Measurements from ENCODE around the gene TNRC6A. TPM values are rescaled to one million over a fixed set of nuclear protein-coding genes. Genes with fewer than 3 reads are reported as not detected.
A peak's percentile ranks its signal among the peaks of the same experiment; 100 is the strongest.
"Not testable (repeated sequence)": the region's sequence is repeated elsewhere in the genome, so short reads cannot be mapped to it uniquely, and the experiment has no call there.

TNRC6A gene
- total RNA-seq, 2 donors from 2014 or later, result 41.2 to 50.5 TPM

GRCh38 chr16:24742610-24743009 lies 13.2 kb downstream of the TNRC6A start:
- not testable (repeated sequence) for ATAC-seq; DNase-seq (ENCODE audit: low spot score in 2 of 2); H3K9me3 Mint-ChIP-seq
- Mint-ChIP-seq H3K36me3 (peaks cover 0 to 29% of the 10 kb centered on the region in 2 donors), H3K27ac (peak overlapping the region in 1 of 2 donors; percentile 59)

DNA sequence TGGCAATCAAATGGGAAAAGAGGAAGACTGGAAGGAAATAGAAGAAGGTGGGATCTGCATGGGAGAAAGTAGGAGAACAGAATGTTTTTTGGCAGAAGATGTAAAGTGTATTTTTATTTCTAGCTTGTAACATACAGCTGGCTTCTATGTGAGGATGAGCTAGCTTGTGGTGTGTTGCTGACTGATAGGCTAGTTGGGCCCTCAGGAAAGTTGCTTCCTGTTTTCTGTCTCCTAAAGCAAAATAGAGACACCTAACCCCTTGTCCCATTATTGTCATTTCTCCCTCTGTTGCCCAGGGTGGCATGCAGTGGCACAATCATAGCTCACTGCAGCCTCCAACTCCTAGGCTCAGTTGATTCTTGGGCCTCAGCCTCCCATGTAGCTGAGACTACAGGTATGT lies 15.9 kb downstream of the TNRC6A start:
- no peak for DNase-seq (ENCODE audit: low spot score in 2 of 2)
- no peak overlapping the region for H3K27ac Mint-ChIP-seq
- no peak for ATAC-seq
- H3K9me3 Mint-ChIP-seq, result no peaks in the 10 kb centered on the region
- peaks cover 0 to 25% of the 10 kb centered on the region in 2 donors for H3K36me3 Mint-ChIP-seq

DNA sequence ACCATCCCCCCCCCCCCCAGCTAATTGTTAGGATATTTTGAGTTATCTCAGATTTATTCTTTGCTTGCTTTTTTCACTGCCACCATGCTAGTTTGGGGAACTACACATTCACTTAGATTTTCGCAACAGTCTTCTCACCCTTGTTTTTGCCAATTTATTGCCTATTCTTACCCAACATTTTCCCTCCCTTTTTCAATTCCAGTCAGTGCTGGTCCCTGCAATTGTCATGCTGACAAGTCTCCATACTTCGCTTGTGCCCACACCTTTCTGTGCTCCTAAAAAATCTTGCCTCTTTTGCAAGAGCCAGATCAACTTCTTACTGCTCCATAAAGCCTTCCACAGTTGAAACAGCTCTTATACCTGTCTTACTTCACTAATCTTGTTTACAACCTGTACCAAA lies 16.3 kb downstream of the TNRC6A start:
- Mint-ChIP-seq H3K36me3 (peaks cover 0 to 21% of the 10 kb centered on the region in 2 donors), H3K27ac (no peak overlapping the region), H3K9me3 (no peaks in the 10 kb centered on the region)
- ATAC-seq, result no peak
- no peak for DNase-seq (ENCODE audit: low spot score in 2 of 2)

DNA sequence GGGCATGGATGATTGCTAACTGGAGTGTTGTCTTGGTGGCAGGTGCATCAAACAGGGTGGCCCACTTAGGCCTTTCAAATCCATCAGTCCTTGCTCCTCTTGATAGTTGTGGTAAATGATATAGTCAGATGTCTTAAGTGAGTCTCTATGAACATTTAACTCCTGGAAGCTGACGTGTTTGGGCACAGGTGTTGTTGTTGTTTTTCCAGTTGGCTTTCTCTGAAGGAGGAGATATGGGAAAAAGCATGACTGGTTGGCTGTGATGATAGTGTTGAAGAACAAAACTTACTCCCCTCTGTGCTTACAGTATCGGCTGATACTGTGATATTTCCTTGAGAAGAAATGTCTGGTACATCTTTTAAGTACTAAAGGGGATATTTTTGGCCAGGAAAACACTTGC lies 18.0 kb downstream of the TNRC6A start:
- Mint-ChIP-seq H3K27ac (peak overlapping the region; percentile 13 to 83), H3K36me3 (peaks cover 0 to 11% of the 10 kb centered on the region in 2 donors), H3K9me3 (no peaks in the 10 kb centered on the region)
- DNase-seq (ENCODE audit: low spot score in 2 of 2) (no peak), ATAC-seq (no peak)

- Mint-ChIP-seq H3K27ac (peak overlapping the region in 1 of 2 donors; percentile 13), H3K36me3 (peaks cover 0 to 9% of the 10 kb centered on the region in 2 donors), H3K9me3 (no peaks in the 10 kb centered on the region)
- ATAC-seq (peak; percentile 89 to 93), DNase-seq (ENCODE audit: low spot score in 2 of 2) (no peak)
These were observed 18.8 kb downstream of the TNRC6A start for GRCh38 chr16:24748242-24748641.

GRCh38 chr16:24749310-24749709 lies 19.9 kb downstream of the TNRC6A start:
- no peak for DNase-seq (ENCODE audit: low spot score in 2 of 2)
- H3K9me3 Mint-ChIP-seq, result no peaks in the 10 kb centered on the region
- ATAC-seq, result no peak
- peak overlapping the region; percentile 13 to 52 for H3K27ac Mint-ChIP-seq
- peaks cover 0 to 9% of the 10 kb centered on the region in 2 donors for H3K36me3 Mint-ChIP-seq

DNA sequence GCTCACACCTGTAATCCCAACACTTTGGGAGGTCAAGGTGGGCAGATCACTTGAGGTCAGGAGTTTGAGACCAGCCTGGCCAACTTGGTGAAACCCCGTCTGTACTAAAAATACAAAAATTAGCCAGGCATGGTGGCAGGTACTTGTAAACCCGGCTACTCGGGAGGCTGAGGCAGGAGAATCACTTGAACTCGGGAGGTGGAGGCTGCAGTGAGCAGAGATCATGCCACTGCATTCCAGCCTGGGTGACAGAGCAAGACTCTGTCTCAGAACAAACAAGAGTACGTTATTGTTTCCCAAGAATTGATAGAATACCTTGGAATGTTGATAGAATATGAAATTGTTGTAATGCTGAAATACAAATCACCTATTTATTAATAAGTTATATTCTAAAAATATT lies 20.4 kb downstream of the TNRC6A start:
- not testable (repeated sequence) for ATAC-seq; DNase-seq (ENCODE audit: low spot score in 2 of 2); H3K9me3 Mint-ChIP-seq; H3K36me3 Mint-ChIP-seq; H3K27ac Mint-ChIP-seq

DNA sequence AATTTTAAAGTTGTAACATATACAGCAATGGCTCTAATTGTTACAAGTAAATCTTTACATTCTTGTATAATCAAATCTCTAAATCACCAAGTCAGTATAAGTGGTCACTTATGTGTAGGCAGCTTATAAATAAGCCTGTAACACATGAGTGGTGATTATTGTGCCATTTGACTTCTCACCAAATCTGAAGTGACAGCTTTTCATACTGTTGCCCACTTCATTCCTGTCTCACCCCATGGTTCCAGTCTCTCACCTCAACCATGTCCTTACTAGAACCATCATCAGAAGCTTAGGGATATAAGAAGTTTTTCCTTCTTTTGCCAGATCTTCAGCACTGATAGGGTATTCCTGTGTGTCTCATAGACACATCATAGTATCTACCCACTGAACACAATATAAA lies 23.5 kb downstream of the TNRC6A start:
- ATAC-seq, result peak; percentile 1 to 47
- no peak for DNase-seq (ENCODE audit: low spot score in 2 of 2)
- H3K36me3 Mint-ChIP-seq, result peaks cover 0 to 9% of the 10 kb centered on the region in 2 donors
- H3K9me3 Mint-ChIP-seq, result no peaks in the 10 kb centered on the region
- H3K27ac Mint-ChIP-seq, result peak overlapping the region; percentile 55 to 92

DNA sequence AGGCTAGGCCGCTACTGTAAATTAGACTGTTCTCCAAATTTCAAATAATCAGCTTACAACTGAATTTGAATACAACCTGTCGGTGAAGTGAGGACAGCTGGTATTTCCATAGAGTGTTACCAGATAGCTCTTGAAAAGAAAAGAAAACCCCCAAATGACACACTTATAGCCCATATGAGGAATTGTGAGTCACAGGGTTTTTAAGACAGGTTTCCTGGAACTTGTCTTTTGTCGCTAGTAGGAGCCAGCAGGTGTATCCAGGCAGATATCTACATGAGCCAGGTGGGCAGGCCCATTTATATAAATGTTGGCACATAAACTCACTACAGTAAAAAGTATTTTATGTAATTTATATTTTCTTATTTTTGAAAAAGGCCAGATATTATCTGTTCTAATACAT lies 24.0 kb downstream of the TNRC6A start:
- ATAC-seq (peak; percentile 96), DNase-seq (ENCODE audit: low spot score in 2 of 2) (peak in 1 of 2 donors; percentile 24)
- H3K9me3 Mint-ChIP-seq, result no peaks in the 10 kb centered on the region
- H3K27ac Mint-ChIP-seq, result peak overlapping the region; percentile 55 to 92
- peaks cover 0 to 9% of the 10 kb centered on the region in 2 donors for H3K36me3 Mint-ChIP-seq

GRCh38 chr16:24754543-24754942 lies 25.1 kb downstream of the TNRC6A start:
- no peak for ATAC-seq
- Mint-ChIP-seq H3K36me3 (no peaks in the 10 kb centered on the region), H3K9me3 (no peaks in the 10 kb centered on the region), H3K27ac (peak overlapping the region; percentile 15 to 55)
- DNase-seq (ENCODE audit: low spot score in 2 of 2), result no peak

GRCh38 chr16:24755201-24755874 lies 25.9 kb downstream of the TNRC6A start:
- Mint-ChIP-seq H3K9me3 (no peaks in the 10 kb centered on the region), H3K36me3 (no peaks in the 10 kb centered on the region), H3K27ac (peak overlapping the region in 1 of 2 donors; percentile 55)
- ATAC-seq, result no peak
- no peak for DNase-seq (ENCODE audit: low spot score in 2 of 2)

DNA sequence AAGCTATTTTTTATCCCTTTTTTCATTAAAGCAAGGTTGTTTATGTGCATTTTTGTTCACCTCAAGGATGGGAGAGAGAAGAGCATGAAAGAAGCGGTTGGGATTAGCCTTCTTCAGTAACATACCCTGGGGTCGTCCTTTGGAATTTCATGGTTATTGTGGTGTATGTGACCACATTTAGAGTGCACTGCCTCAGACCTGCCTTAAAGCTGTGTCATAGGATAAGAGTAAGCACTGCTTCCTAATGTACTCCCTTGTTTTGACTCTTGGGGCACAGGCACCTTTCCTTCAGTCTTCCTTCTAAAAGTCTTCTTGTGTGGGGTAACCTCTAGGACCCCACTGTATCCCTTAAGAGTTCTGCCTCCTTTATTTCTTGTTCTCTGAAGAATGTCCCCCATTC lies 28.9 kb downstream of the TNRC6A start:
- no peaks in the 10 kb centered on the region for H3K9me3 Mint-ChIP-seq
- no peak for ATAC-seq
- no peak overlapping the region for H3K27ac Mint-ChIP-seq
- no peak for DNase-seq (ENCODE audit: low spot score in 2 of 2)
- no peaks in the 10 kb centered on the region for H3K36me3 Mint-ChIP-seq

GRCh38 chr16:24759006-24759405 lies 29.6 kb downstream of the TNRC6A start:
- no peaks in the 10 kb centered on the region for H3K9me3 Mint-ChIP-seq
- ATAC-seq, result no peak
- H3K36me3 Mint-ChIP-seq, result no peaks in the 10 kb centered on the region
- no peak overlapping the region for H3K27ac Mint-ChIP-seq
- no peak for DNase-seq (ENCODE audit: low spot score in 2 of 2)

DNA sequence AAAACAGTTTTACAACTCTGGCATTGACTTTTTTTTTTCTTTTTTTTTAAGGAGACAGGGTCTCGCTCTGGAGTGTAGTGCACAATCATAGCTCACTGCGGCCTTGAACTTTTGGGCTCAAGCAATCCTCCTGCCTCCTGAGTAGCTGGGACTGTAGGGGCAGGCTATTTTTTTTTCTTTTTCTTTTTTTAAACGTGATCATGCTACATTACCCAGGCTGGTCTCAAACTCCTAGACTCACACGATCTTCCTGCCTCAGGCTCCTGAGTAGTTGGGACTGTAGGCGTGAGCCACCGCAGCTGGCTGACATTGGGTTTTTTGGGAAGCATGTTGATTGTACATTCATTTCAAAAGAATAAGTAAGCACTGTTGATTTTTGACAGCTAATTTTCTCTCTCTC lies 32.1 kb downstream of the TNRC6A start:
- no peaks in the 10 kb centered on the region for H3K36me3 Mint-ChIP-seq
- no peak for DNase-seq (ENCODE audit: low spot score in 2 of 2)
- H3K9me3 Mint-ChIP-seq, result no peaks in the 10 kb centered on the region
- ATAC-seq, result no peak
- H3K27ac Mint-ChIP-seq, result peak overlapping the region in 1 of 2 donors; percentile 85

DNA sequence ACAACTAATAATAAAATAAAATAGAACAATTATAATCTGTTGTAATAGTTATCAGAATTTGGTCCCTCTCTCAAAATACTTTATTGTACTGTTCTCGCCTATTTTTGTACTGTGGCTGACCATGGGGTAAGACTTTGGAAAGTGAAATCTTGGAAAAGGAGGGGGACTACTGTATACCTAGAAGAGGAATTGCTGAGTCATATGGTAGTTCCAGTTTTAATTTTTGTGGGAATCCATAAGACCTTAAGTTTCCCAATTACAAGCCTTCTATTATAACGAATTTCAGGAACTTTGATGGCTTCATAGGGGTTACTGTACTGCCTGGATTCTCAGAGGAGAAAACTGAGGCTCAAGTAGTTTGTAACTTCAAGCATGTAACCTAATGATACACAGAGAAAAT lies 35.5 kb downstream of the TNRC6A start:
- ATAC-seq (no peak), DNase-seq (ENCODE audit: low spot score in 2 of 2) (no peak)
- H3K27ac Mint-ChIP-seq, result no peak overlapping the region
- no peaks in the 10 kb centered on the region for H3K9me3 Mint-ChIP-seq
- H3K36me3 Mint-ChIP-seq, result no peaks in the 10 kb centered on the region

GRCh38 chr16:24766057-24766456 lies 36.6 kb downstream of the TNRC6A start:
- no peak for ATAC-seq
- no peak overlapping the region for H3K27ac Mint-ChIP-seq

DNA sequence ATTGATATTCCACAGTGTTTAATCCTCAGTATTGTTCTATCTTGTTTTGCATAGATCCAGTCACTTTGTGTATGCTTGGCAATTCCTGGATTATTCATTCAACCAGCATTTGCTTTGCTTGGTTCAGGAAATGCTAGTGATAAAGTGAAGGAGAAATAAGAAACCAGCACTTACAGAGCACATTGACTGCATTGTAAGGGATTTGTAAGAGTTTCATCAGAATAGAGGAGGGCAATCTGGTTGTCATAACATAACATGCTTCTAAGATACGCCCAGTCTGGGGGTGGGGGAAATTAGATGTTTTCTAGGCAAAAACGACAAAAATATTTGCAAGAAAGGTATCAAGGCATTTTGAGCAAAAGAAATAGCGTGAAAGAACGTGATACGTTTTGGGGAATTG lies 40.4 kb downstream of the TNRC6A start:
- H3K36me3 Mint-ChIP-seq, result no peaks in the 10 kb centered on the region
- peak overlapping the region in 1 of 2 donors; percentile 5 for H3K27ac Mint-ChIP-seq
- no peak for DNase-seq (ENCODE audit: low spot score in 2 of 2)
- no peak for ATAC-seq
- no peaks in the 10 kb centered on the region for H3K9me3 Mint-ChIP-seq

More at GRCh38 chr16:24766057-24766456, 36.6 kb downstream of the TNRC6A start:
- DNase-seq (ENCODE audit: low spot score in 2 of 2), result no peak
- no peaks in the 10 kb centered on the region for H3K36me3 Mint-ChIP-seq
- no peaks in the 10 kb centered on the region for H3K9me3 Mint-ChIP-seq

- peak overlapping the region in 1 of 2 donors; percentile 10 for H3K27ac Mint-ChIP-seq
- no peaks in the 10 kb centered on the region for H3K36me3 Mint-ChIP-seq
- no peaks in the 10 kb centered on the region for H3K9me3 Mint-ChIP-seq
- ATAC-seq (peak; percentile 65 to 74), DNase-seq (ENCODE audit: low spot score in 2 of 2) (no peak)
These were observed 41.8 kb downstream of the TNRC6A start for GRCh38 chr16:24771132-24771778.
